ENCODE results near the gene ZBTB42.

Gene ZBTB42

DNA sequence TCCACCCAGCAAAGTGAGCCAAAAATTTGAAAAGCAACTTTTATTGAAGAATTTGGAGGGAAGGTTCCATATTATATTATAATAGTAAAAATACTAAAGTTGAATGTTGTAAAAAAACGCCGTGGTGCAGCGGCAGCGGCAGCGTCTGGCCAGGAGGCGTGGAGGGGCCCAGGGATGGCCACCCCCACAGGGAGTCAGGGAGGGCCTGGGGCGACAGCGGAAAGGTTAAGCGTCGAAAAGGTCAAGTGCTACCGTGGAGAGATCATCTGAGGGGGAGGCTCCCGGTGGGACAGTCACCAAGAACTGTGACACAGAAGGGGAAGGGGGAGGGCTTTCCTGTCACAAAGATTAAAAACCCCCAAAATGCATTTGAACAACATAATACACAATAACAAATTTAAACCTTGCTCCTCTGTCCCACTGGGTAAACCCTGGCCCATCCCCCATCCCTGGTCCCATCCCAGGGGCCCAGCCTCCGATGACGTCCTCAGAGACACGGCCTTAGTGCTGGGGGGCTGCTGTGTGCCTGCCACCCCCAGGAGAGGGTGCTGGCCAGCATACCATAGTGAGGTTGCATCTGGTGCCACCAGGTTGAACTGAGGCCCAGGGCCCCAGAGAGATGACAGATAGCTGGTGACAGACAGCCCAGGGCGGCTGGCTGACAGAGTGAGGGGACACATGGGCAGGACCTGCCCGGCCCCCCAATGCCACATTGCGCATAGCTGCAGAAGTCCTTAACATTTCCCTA is 31.4 kb upstream of the ZBTB42 start:
- no peak for DNase-seq (ENCODE audit: low read depth)

DNA sequence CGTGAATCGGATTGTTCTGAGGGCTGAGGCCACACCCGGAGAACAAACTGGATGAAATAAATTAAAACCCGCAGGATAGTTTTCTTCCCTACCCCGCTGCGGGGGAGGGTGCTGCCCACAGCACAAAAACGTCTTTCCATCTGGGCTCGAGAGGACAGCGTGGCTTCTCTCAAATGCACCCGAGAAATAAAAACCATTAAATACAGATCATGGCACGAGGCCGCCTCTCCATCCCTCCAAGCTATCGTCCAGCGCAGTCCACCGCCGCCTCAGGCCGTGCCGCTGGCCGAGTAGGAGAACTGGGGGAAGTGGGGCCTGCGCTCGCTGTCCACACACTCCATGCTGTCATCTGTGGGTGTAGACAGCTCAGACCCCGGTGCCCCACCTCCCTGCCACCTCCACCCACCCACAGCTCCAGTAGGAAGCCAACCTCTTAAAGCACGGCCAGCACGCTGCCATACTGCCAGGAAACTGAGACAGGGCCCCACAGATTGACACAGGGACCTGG is 30.8 kb upstream of the ZBTB42 start:
- no peak for DNase-seq (ENCODE audit: low read depth)

DNA sequence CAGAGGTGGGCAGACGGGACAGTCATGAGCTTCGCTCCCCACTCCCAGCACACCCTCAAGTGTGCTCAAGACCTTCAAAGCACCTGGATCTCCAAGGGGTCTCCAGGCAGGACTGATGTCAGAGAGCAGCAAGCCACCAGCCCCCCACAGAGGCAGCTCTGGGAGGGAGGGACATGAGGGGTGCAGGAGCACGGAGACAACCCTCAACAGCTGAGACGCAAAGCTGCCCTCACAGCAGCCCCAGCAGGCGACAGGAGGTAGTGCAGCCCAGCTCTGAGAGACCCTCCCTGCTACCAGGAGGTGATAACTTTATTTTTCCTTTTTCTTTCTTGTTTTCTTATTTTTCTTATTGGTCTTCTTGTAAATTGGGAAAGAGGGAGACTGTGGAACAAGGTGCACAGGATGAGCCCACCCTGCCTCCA is 30.0 kb upstream of the ZBTB42 start:
- DNase-seq (ENCODE audit: low read depth) = no peak

DNA sequence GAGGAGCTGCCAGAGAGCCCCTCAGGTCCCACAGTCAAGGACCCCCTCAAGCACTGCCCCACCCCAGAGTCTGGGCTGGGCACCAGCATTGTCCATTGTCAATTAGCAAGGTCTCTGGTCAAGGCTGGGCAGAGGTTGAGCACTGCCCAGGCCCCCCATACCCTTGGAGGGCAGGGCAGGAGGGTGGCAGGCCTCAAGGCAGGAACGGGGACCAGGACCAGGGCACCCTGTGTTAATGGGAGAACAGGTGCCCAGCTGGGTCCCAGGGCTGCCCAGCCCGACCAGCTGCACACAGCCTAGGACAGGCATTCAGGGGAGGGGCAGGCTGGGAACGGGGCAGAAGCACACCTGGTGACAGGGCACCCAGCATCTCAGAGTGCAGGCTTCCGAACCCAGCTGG is 29.5 kb upstream of the ZBTB42 start:
- DNase-seq (ENCODE audit: low read depth) = no peak

DNA sequence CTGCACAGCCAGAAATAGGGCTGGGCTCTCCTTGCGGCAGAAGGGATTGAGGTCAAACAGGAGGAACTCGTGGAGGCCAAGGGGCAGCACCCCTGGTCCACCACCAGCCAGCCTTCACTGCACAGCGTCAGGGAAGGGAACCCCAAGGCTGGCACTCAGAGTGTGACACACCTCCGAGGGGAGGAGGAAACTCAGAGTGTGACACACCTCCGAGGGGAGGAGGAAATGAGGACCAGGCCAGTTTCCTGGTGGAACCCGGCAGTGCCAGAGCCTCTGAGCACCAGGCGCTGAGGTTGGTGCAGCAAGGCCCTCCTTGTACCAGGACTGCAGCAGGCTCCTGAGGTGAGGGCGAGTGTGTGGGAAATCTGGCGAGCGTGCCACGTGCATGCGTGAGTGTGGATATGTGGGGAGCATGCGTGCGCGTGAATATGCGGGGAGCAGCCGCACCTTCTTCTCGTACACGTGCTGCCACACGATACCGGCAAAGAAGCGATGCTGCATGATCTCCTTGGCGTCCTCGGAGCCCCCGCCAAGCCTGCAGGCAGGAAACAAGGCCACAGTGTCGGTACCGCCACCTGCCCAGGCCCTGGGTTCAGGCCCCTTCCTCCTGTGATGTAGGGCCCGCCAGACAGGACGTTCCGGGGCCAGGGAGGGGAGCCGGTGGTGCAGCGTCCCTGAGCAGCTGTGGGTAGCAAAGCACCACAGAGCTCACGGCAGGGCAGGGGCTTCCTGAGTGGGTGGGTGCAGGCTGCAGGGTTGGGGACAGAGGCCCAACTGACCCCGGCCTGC is 28.8 kb upstream of the ZBTB42 start:
- no peak for DNase-seq (ENCODE audit: low read depth)

DNA sequence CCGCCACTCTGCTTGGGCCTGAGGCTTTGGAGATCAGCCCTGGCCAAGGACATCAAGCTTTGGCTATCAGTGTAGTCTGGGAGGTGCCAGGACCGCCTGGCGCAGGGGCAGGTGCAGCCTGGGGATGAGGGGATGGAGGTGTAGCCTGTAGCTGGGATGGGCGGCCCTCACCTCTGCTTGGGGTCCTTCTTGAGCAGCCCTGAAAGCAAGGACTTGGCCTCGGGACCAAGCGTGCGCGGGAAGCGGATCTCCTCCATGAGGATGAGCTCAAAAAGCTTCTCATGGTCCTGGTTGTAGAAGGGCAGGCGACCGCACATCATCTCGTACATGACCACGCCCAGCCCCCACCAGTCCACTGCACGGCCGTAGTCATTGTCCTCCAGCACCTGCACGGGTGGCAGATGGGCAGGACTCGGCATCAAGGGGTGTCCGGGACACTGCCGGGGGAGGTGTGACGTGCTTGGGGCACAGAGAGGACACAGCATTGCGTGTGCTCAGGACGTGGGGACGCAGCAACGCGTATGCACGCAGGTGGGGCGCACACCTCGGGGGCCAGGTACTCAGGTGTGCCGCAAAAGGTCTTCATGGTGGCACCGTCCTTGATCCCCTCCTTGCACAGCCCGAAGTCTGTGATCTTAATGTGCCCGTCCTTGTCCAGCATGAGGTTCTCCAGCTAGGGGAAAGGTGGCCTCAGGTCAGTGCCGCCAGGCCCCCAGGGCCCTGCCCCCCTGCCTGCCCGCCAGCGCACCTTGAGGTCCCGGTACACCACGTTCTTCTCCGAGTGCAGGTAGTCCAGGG is 28.0 kb upstream of the ZBTB42 start:
- DNase-seq (ENCODE audit: low read depth) = no peak

DNA sequence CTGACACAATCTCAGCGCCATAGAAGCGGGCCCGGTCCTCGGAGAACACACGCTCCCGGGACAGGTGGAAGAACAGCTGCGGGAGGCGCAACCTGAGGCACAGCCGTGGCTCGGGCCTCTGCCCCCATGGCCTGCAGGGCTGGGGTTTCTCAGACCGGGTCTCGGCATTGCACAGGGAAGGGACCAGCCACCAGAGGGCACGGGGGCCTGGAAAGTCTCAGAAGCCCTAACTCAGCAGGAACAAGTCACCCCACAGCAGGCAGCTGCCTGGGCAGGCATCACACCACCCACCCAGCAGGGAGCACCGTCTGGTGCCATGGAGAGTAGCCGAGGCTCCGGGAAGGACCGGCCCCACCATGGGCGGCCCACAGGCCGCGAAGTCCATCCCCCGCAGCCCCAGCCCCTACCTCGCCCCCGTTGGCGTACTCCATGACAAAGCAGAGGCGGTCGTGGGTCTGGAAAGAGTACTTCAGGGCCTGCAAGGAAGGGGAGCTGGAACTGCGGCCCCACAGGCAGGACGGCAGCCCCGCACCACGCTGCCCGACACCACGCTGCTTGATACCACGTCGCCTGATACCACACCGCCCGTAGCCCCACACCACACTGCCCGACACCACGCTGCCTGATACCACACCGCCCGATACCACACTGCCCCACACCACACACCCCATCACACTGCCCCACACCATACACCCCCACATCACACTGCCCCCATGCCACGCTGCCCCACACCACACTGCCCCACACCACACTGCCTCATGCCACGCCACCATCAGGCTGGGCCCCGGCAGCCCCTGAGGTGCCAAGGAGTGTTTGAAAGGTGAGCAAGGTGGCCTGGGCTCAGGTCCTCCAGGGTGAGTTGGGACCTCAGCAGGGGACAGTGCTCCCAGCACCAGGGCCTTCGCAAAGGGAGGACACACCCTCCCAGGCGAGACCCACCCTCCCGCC is 27.1 kb upstream of the ZBTB42 start:
- no peak for DNase-seq (ENCODE audit: low read depth)

DNA sequence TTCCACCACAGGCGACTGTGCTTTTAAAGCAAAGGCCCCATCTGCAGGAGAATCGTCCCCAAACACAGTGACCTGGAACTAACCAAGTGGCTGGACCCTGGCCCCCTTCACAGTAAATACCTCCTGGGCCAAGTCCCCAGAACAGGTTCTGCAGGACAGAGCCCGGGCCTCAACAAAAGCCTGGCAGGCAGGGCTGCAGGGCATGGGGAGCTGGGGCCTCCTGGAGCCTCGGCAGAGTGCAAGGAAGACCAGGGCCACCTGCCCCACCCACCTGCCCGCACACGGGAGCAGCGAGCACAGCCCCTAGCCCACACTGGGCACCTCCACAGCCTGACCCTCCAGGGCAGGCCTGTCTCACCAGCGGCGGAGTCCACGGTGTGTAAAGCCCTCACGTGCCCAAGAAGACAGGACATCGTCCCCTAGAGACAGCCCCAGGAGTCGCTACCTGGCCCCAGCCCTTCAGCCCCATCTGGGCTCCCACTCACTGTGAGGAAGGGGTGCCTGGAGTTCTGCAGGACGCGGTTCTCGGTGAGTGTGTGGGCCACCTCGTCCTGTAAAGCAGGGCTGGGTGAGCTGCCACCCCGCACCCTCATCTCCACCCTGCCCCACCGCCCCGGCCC is 26.3 kb upstream of the ZBTB42 start:
- DNase-seq (ENCODE audit: low read depth) = no peak

DNA sequence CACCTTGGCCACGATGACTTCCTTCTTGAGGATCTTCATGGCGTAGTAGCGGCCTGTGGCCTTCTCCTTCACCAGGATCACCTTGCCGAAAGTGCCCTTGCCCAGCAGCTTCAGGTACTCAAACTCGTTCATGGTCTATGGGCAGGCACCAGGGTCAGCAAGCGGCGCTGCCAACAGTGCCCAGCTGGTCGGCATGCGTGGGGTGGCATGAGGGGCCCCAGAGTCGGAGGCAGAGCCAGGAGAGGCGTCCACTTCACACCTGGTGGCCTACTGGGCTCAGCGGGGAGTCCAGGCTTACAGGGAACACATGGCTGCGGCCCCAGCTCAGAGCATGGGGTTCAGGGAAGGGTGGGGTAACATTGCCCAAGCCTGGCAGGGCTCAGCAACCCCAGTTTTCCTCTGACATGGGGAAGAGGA is 25.8 kb upstream of the ZBTB42 start:
- no peak for DNase-seq (ENCODE audit: low read depth)

DNA sequence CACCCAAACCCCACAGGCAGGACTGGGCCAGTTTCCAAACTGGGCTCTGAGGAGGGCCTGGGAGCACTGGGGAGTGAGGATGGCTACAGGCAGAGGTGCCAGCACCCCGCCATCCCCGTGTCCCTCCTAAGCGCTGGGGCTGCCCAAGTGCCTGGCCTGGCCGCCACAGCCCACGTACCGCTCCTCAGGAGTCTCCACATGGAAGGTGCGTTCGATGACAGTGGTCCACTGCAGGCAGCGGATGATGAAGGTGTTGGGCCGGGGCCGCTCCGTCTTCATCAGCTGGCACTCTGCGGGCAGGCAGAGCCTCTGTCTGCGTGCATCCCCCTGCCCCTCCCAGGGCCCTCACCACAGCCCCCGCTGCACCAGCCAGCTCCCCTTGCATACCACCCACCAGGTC is 24.4 kb upstream of the ZBTB42 start:
- DNase-seq (ENCODE audit: low read depth) = no peak

DNA sequence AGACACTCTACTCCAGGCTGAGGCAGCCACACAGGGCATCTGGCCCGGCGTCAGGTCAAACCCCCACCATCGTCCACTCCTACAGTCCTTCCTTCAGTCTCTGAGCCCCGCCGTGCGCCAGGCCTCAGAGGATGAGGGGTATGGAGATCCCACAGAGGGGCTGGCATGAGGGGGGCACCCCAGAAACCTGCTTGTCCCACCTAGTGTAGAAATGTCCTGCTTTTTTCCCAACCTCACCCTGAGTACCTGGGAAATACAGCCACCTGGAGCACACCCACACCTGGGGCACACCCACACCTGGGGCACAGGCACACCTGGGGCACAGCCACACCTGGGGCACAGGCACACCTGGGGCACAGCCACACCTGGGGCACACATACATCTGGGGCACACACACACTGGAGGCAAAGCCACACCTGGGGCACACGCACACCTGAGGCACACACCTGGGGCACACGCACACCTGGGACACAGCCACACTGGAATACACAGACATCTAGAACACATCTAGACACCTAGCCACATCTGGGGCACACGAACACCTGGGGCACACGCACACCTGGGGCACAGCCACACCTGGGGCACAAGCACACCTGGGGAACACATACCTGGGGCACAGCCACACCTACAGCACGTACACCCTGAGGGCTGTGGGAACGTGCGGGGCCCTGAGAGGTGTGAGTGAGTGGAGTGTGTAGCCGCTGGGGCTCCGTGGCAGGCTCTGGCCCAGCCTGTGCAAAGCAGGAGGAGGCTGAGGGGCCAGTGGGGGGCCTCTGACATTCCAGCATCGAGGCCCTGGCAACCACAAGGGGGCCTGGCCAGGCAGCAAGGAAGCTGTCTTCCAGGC is 23.7 kb upstream of the ZBTB42 start:
- no peak for DNase-seq (ENCODE audit: low read depth)

DNA sequence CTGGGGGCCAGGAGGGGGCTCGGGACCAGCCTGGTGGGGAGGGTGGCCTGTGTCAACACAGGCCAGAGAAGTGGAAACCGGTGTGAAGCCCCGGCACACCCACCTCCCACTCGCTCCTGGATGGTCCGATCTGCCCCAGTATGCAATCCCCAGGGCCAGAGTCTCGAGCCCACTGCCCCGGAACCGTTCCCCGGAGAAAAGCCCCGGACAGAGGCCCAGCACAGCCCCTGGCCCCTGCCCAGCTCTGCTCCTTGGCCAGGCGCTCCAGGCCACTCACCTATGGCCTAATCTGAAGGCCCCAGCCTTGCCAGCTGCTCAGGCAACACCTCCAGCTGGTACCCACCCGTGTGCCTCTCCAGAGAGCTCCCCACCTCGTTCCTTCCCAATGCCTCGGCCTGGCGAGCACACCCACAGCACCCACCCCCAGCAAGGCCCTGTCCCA is 23.1 kb upstream of the ZBTB42 start:
- DNase-seq (ENCODE audit: low read depth) = no peak

DNA sequence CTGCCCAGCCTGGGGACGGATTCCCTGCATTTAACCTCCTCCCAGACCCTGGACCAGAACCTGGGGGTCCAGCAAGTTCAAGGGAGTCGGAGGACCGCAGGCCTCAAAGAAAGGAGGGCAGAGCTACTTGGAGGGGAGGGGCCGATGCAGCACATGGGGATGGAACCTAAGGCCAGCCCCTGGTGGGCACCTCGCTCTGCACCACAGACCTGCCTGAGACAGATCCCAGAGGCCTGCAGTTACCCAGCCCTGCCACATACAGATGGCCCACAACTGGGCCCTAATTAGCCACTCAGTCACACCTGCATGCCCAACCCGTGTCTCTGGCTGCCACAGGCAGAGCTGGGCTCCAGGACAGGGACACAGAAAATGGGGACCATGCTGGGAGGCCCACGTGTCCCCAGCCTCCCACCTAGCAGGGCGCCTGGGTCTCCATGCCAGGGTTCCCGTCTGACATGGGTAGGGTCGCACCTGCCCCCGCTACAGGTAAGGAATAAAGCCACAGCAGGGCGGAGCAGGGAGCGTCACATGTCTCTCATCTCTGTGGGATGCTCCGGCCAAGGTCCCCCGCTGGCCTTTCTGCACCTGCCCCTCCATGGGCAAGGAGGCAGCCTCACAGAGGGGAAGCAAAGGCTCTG is 22.1 kb upstream of the ZBTB42 start:
- no peak for DNase-seq (ENCODE audit: low read depth)

DNA sequence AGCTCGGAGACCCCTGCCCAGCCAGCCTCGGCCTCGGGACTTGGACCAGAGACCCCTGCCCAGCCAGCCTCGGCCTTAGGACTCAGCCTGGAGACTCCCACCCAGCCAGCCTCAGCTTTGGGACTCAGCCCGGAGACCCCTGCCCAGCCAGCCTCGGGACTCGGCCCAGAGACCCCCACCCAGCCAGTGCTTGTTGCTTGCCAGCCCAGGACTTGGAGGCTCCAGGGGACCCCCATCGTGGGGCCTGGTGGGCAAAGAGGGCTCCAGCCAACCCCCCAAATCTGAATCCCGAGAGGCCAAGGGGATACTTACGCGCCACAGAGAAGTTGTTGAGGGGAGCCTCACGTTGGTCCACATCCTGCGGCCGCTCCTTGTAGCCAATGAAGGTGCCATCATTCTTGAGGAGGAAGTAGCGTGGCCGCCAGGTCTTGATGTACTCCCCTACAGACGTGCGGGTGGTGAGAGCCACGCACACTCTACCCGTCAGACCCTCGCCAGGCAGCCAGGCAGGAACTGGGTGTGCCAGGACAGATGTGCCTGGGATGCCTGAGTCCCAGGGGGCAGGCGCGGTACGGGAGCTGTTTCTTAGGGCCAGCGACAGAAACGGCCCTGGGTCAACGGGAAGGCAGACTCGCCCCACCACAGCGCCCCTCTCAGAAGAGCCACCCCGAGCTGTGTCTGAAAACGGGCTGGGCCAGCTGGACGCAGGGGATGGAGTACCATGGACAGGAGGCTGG is 21.0 kb upstream of the ZBTB42 start:
- DNase-seq (ENCODE audit: low read depth) = no peak

DNA sequence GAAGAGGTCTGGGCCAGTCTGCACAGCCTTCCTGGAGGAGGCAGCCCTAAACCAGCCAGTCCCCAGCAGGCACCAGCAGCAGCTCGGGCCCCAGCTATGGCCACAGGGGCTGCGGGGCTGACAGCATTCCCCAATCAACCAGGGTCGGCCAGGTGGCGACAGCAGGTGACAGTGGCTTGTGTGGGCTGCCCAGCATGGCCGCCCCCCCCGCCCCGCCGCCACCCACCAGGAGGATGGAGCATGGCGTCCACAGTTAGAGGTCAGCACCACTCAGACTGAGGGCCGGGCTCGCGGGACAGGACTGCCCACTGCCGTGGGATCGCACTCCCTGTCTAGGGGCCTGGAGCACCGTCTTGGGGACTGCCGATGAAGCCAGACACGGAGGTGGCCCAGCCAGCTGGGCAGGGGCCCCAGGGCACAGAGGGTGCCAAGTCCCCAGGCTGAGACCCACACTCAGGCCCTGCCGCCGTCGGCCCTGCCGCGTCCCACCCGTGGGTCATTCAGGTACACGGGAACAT is 20.3 kb upstream of the ZBTB42 start:
- no peak for DNase-seq (ENCODE audit: low read depth)

DNA sequence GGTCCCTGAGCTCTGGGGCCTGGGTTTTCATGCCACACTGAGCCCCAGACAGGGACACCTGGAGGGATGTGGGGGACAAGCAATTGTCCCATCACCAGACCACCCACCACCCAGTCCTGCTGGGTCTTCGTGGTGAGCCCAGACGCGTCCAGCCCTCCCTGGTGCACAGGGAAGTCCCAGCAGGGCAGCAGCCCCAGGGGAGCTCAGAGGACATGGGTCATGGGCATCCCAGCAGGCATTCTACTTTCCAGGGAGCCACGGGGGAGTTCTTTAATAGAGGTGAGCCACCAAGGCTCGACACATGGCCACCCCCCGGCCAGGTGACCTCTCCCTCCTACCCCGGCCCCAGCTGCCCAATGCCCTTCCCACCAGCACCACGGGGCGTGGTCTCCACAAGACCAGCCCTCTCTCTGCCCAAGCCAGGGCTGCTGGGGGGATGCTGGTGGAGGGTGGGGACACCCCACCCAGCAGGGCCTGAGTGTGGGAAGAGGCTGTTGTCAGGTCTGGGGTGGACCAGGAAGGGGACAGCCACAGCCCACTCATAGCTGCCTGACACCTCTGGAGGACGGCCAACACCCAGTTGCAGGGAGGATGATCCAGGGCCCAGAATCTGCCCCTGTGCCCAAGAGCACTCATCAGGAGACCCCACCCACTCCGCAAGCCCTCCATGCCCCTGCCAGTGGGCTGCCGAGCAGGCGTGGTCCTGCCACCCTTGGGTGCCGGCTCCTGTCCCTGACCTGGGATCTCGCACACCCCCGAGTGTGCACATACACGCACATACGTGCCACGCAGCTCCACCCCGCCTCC is 19.4 kb upstream of the ZBTB42 start:
- no peak for DNase-seq (ENCODE audit: low read depth)

DNA sequence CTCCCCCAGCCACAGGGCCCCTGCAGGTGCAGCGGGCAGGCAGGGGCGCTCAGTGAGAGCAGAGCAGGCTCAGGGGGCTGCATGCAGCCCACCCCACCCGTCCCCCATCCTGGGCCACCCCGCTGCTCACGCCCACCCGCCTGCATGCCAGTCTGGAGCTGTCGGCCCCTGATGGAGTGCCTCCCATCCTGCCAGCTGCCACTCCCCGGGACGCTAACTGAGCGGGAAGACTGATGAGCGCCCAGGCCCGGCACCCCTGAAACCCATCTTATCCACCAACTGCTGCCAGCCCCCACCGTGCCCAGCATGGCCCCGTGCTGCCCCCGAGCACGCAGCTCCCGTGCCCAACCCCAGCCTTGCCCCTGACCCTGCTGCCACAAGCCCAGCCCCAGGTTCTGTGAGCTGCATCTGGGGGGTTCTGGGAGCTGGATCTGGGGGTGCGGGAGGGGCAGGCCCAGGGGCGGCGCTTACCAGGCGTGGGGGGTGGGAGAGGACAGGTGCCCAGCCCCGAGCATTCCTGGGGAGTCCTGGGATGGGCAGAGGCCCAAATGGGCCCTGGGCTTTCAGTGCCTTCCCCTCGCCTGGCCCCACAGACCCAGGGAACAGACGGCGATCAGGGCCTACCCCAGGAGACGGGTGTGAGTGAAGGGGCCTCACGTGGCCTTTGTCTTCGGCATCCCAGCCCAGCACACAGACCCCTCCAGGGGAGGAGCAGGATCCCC is 18.7 kb upstream of the ZBTB42 start:
- DNase-seq (ENCODE audit: low read depth) = no peak
